ENCODE measurements around the gene SUCLA2. TPM values are rescaled to one million over a fixed set of nuclear protein-coding genes. Genes with fewer than 3 reads are reported as not detected.

Gene SUCLA2
- total and polyA plus RNA-seq, 10 of the 15 experiments (the other 5 are each of a cell fraction or from before 2014, with no cell fraction given), result 27.5 to 83.4 (median 42.8) TPM

GRCh38 chr13:47904891-47905290 lies 96.2 kb downstream of the SUCLA2 start:
- ChIA-PET POLR2A (interaction anchor here (1.2 kb wide), 1 partner anchor 12 kb away, joined by 3 read pairs; no protein-coding TSS in a partner anchor), CTCF (no interaction called here), RAD21 (ENCODE audit: unreplicated experiment) (no interaction called here), SMC1A (ENCODE audit: uncharacterized antibody, unreplicated experiment) (interaction anchor here (1.7 kb wide), 1 partner anchor 97 kb away, joined by 4 read pairs; the partner anchor contains the start of gene SUCLA2)
- no peak overlapping the region for H3K27ac ChIP-seq (ENCODE audit: control insufficient read depth, insufficient read depth)
- WGBS (ENCODE audit: insufficient coverage, insufficient replicate concordance, low lambda C conversion rate, missing lambda C conversion rate), result 0% methylated on average over 1 of the region's 1 CpG
- H3K9ac ChIP-seq (ENCODE audit: control insufficient read depth, insufficient read depth, low read length), result no peak overlapping the region
- ATAC-seq (no peak), DNase-seq (ENCODE audit: low read depth, low spot score) (no peak), FAIRE-seq (no peak)
- no peaks in the 10 kb centered on the region for H4K20me1 ChIP-seq (ENCODE audit: control insufficient read depth, insufficient read depth)
- intact Hi-C loops (cut with micrococcal nuclease; ENCODE audit: unreplicated experiment), result no loop called here
- no peaks in the 10 kb centered on the region for H3K27me3 ChIP-seq (replicated peaks in 1 of 2; ENCODE audit: control insufficient read depth in 2 of 2, insufficient read depth in 2 of 2, low read length in 1 of 2)
- H3K4me3 ChIP-seq, result no peak overlapping the region
- H2AFZ ChIP-seq (ENCODE audit: control insufficient read depth, low read depth, low read length), result no peak overlapping the region
- no peaks in the 10 kb centered on the region for H3K79me2 ChIP-seq (ENCODE audit: control insufficient read depth, insufficient read depth, low read length)
- in situ Hi-C loops (cut with MboI), result no loop called here
- TF ChIP-seq CEBPB (IDR thresholded peaks at IDR 0.05; ENCODE audit: borderline replicate concordance in 1 of 2, low read depth in 2 of 2, low read length in 2 of 2), result no peak
- H3K36me3 ChIP-seq (ENCODE audit: control insufficient read depth in 2 of 2, insufficient read depth in 2 of 2, low read length in 1 of 2), result no peaks in the 10 kb centered on the region
- no peaks in the 10 kb centered on the region for H3K4me1 ChIP-seq (ENCODE audit: control insufficient read depth, insufficient read depth, low read length)
- H3K9me3 ChIP-seq (replicated peaks; ENCODE audit: control insufficient read depth, insufficient read depth, low read length), result no peaks in the 10 kb centered on the region; the same call in 2 of the 3 replicates
- H3K4me2 ChIP-seq (ENCODE audit: control insufficient read depth, insufficient read depth), result no peak overlapping the region
- no TSS peak for BruUV-seq (replicated peaks)

DNA sequence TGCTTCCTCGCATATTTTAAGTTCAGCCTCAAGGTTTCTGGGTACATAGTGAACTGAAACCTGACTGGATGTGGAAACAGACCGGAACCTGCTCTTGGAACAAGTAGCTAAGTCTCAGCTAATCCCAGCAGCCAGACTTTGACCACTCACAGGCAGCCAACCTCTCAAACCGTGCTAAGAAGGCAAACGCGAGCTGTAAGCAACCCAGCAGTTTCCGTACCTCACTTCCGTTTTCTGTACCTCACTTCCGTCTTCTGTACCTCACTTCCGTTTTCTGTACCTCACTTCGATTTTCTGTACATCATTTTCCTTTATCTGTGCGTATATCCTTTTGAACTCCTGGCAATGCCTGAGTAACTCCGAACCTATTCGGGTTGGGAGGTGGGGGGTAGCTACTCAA lies 96.8 kb downstream of the SUCLA2 start:
- H3K4me1 ChIP-seq (ENCODE audit: control insufficient read depth, insufficient read depth, low read length), result no peaks in the 10 kb centered on the region
- ChIA-PET POLR2A (interaction anchor here (1.2 kb wide), 1 partner anchor 13 kb away, joined by 3 read pairs; no protein-coding TSS in a partner anchor), CTCF (no interaction called here), SMC1A (ENCODE audit: uncharacterized antibody, unreplicated experiment) (no interaction called here), RAD21 (ENCODE audit: unreplicated experiment) (no interaction called here)
- FAIRE-seq (peak; percentile 13), DNase-seq (ENCODE audit: low read depth, low spot score) (no peak), ATAC-seq (peak; percentile 80)
- no TSS peak for BruUV-seq (replicated peaks)
- no peak overlapping the region for H3K4me3 ChIP-seq
- H3K27ac ChIP-seq (ENCODE audit: control insufficient read depth, insufficient read depth), result peak overlapping the region; percentile 6; the same call in 1 of the 2 replicates
- H4K20me1 ChIP-seq (ENCODE audit: control insufficient read depth, insufficient read depth), result no peaks in the 10 kb centered on the region
- 0 out of 2 replicates have a peak overlapping the region, but pooled peaks have one; percentile 16 for H3K9ac ChIP-seq (ENCODE audit: control insufficient read depth, insufficient read depth, low read length)
- in situ Hi-C loops (cut with MboI) (no loop called here), intact Hi-C loops (cut with micrococcal nuclease; ENCODE audit: unreplicated experiment) (no loop called here)
- peak overlapping the region; percentile 33; the same call in 1 of the 2 replicates for H3K4me2 ChIP-seq (ENCODE audit: control insufficient read depth, insufficient read depth)
- WGBS (ENCODE audit: insufficient coverage, insufficient replicate concordance, low lambda C conversion rate, missing lambda C conversion rate), result 88% methylated on average over 13 of the region's 13 CpGs
- peak overlapping the region; percentile 69 for H2AFZ ChIP-seq (ENCODE audit: control insufficient read depth, low read depth, low read length)
- no peaks in the 10 kb centered on the region for H3K27me3 ChIP-seq (replicated peaks in 1 of 2; ENCODE audit: control insufficient read depth in 2 of 2, insufficient read depth in 2 of 2, low read length in 1 of 2)
- no peaks in the 10 kb centered on the region for H3K79me2 ChIP-seq (ENCODE audit: control insufficient read depth, insufficient read depth, low read length)
- H3K36me3 ChIP-seq (ENCODE audit: control insufficient read depth in 2 of 2, insufficient read depth in 2 of 2, low read length in 1 of 2), result no peaks in the 10 kb centered on the region
- no peaks in the 10 kb centered on the region; the same call in 2 of the 3 replicates for H3K9me3 ChIP-seq (replicated peaks; ENCODE audit: control insufficient read depth, insufficient read depth, low read length)
- peak; percentile 70; the same call in 1 of the 2 replicates for TF ChIP-seq SPI1 (IDR thresholded peaks at IDR 0.05; ENCODE audit: borderline replicate concordance, insufficient read depth, low read depth, low read length)
- no peak for TF ChIP-seq REST (IDR thresholded peaks at IDR 0.05; ENCODE audit: low read depth, low read length)
- TF ChIP-seq GABPA (IDR thresholded peaks at IDR 0.05; ENCODE audit: low read depth), result no peak
- TF ChIP-seq, protein P1, sequence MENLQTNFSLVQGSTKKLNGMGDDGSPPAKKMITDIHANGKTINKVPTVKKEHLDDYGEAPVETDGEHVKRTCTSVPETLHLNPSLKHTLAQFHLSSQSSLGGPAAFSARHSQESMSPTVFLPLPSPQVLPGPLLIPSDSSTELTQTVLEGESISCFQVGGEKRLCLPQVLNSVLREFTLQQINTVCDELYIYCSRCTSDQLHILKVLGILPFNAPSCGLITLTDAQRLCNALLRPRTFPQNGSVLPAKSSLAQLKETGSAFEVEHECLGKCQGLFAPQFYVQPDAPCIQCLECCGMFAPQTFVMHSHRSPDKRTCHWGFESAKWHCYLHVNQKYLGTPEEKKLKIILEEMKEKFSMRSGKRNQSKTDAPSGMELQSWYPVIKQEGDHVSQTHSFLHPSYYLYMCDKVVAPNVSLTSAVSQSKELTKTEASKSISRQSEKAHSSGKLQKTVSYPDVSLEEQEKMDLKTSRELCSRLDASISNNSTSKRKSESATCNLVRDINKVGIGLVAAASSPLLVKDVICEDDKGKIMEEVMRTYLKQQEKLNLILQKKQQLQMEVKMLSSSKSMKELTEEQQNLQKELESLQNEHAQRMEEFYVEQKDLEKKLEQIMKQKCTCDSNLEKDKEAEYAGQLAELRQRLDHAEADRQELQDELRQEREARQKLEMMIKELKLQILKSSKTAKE (IDR thresholded peaks at IDR 0.05; ENCODE audit: low read depth, poor library complexity, severe bottlenecking), result no peak
- TF ChIP-seq ZNF217 (IDR thresholded peaks at IDR 0.05), result no peak
- TF ChIP-seq NFXL1 (IDR thresholded peaks at IDR 0.05; ENCODE audit: borderline replicate concordance), result no peak
- no peak for TF ChIP-seq IRF4 (IDR thresholded peaks at IDR 0.05; ENCODE audit: low read depth, low read length)
- TF ChIP-seq CHD1 (IDR thresholded peaks at IDR 0.05; ENCODE audit: low read depth, low read length), result no peak
- TF ChIP-seq RFX5 (IDR thresholded peaks at IDR 0.05; ENCODE audit: low read depth, low read length), result no peak

All from GM12878 (cell line).